Inflammatory macrophage (primary cell): ENCODE results near the gene DUSP28.

Source experiments
- DNase-seq, 2 donors: peaks; one replicate each; pipeline ENCODE4 v3.0.0-alpha.2; 2020 to 2022

Gene DUSP28

DNA sequence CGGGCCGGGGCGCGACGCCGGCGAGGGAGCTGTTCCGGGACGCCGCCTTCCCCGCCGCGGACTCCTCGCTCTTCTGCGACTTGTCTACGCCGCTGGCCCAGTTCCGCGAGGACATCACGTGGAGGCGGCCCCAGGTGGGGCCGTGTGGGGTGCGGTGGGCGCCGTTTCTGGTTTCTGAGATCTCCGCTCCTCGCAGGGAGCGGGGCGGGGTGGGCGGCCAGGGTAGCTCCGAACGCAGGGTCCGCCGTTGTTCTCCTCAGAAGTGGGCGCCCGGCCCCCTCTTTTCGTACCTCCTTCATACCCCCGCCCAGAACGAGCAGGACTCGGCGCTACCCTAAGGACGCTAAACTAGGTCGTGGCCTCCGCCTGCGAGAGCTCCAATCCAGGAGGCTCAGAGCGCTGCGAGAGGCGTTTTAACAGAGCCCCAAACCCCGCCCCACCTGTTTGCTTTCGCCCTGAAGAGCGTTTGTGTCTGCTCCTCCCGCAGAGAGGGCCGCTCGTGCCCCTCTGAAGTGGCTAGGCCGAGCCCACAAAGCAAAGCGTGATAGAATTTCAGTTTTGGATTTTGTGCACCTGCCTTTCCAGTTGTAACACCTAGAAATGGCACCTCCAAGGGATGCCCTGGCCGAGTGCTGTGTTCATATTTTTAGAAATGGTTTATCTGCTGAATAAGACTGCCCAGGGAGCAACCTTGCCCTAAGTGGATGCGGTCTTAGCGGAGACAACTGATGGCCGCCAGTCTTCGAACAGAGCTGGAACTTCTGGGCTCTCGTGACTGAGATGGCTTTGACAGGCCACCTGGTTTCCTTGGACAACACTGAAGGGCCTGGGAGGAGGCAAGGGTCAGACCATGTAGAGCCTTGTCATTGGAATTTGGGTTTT, 27.0 kb downstream of the DUSP28 start:
- peak in 1 of 2 donors; percentile 26 for DNase-seq

DNA sequence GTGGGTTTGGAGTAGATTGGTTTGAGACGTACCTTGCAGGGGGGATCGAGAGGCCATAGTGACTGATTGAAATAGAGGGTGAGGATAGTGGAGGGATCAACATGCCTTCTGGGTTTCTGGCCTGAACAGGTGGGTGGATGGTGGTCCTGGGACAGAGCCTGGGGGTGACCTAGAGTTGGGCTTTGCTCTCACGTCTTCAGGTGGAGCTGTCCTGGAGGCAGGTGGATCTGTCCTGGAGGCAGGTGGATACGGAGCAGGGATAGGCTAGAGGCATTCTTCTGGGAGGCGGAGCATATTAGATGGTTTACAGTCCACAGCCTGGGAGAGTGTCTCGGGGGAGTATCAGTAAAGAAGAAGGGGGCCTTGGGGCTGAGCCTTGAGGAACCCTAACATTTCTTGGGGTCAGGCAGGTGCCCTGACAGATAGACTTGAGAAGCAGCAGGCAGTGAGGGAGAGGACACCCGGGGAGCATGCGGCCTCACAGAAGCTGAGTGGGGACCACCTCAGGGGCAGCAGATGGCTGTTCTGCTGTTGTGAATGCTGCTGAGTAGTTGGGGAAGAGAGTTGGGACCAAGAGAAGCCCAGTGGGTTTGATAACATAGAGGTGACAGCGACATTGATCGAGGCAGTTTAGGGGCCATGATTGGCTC, 28.0 kb downstream of the DUSP28 start:
- DNase-seq, result no peak

DNA sequence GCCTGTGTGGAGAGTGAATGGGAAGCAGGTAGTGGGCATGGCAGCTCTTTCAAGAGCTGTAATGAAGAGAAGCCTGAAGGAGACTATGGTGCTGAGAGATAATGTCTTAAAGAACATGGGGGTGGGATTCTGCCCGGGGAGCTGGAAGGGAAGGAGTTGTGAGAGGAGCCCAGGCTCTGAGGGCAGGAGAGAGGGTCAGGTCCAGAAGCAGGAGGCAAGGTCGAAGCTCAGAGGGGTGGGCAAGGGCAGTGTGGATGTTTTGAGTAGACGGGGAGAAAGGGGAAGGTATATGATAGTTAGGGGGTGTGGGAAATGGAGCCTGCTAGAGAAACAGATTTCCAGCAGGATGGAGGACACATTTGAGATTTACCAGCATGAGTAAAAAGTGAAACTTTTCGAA, 28.5 kb downstream of the DUSP28 start:
- DNase-seq, result no peak

DNA sequence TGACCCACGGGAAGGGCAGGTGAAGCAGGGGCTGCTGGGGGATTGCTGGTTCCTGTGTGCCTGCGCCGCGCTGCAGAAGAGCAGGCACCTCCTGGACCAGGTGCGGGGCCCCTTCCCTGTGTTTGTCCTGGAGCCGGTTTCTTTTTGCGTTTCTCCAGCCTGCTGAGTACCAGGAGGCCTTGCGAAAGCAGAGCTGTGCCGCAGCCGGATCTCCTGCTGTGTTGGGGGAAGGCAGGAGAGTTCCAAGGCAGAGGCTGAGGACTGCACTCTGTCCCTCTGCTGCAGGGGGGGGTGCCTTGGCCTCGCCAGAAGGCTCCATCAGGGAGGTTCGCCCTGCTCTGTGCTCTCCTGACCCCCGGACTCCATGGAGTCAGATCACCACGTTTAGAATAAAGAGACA, 29.2 kb downstream of the DUSP28 start:
- no peak for DNase-seq

DNA sequence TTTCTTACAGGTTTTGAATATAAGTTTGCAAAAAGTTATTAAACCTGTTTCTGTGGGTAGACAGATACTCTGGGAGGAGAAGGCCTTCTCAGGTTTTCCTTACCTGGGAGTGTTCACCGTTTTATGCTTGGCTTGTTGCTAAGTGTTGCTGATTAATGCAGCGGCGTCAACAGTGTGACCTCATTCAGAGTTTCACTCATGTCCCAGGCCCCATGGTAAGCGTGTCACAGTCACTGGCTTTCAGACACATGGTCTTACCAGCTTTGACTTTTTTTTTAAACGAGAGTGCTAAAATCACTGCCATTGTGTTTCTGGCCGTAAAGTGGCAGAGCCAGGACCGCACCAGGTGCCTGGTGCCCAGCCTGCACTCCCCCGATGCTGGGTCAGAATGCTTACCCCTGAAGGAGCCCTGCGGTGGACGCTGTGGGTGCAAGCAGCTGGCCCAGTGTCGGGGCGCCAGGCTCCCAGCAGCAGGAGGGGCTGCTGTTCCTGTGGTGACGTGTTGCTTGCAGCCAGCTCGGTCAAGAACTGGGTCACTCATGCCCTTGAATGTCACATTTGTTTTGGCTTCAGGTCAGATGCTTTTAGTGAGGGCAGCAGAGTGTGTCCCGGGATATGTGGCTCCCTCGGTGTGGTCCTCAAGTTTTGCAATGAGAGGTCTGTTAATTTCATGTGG, 29.8 kb downstream of the DUSP28 start:
- DNase-seq, result no peak

DNA sequence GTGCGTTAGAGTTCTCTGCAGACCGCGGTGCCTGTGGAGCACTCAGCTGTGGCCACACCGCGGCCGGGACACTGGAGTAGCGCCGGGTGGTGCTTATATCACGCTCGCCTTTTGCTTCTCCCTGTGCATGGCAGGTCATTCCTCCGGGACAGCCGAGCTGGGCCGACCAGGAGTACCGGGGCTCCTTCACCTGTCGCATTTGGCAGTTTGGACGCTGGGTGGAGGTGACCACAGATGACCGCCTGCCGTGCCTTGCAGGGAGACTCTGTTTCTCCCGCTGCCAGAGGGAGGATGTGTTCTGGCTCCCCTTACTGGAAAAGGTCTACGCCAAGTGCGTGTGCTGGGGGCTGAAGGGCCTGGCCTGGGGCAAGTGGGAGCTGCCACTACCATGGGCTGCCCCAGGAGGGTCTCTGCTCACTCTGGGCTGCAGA, 30.5 kb downstream of the DUSP28 start:
- no peak for DNase-seq

DNA sequence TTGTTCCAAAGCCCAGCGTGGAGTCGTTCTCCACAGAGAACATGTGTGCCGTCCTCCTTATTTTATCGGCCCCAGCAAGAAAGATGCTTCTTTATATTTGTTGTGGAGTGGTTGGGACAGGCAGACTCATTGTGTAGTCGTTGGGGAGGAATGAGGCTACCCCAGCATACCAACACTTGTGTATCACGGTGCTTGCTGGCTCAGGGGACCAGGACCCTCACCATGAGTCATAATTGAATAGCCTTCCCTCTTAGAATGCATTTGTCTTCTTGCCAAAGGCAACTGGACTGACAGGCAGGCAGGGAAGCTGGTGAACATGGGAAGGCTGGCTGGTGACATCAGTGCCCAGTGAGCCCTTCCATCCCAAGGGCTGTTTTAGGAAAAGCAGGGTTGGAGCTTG, 31.1 kb downstream of the DUSP28 start:
- no peak for DNase-seq

DNA sequence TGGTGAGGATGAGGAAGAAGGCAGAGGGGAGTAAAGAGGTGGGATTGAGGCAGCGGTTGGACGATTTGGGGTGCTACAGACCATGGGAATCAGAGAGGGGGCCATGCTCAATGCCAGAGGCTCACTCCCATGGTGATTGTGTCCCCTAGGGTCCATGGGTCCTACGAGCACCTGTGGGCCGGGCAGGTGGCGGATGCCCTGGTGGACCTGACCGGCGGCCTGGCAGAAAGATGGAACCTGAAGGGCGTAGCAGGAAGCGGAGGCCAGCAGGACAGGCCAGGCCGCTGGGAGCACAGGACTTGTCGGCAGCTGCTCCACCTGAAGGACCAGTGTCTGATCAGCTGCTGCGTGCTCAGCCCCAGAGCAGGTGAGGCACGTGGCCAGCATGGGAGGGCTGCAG, 31.6 kb downstream of the DUSP28 start:
- no peak for DNase-seq

DNA sequence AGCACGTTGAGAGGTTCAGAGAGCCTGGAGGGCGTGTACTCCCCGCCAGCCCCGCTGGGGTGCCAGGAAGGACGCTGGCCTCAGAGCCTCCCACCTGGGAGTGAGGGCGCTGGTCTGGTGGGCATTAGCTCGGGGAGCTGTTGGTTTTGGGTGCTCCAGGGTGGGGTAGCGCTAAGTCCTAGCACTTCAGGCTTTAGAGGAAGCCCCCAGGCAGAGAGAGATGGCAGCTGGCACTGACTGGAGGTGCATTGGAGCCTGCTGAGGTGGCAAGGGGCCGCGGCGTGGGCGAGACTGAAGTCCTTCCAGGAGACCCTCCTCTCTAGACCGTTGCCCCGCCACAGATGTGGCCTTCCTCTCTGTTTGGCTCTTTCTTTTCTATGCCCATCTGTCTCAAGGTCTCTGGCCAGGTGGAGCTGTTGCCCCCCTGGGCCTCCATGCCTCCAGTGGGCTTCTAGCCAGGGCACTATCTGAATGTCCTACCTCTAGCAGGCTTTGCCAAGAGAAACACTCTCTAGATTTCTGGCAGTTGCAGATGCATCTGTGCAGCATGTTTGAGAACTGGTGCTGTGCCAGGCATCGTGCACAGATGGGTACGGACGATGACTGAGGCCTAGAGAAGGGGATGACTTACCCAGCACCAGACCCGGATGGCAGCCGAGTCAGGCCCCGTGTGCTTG, 33.0 kb downstream of the DUSP28 start:
- DNase-seq, result no peak

DNA sequence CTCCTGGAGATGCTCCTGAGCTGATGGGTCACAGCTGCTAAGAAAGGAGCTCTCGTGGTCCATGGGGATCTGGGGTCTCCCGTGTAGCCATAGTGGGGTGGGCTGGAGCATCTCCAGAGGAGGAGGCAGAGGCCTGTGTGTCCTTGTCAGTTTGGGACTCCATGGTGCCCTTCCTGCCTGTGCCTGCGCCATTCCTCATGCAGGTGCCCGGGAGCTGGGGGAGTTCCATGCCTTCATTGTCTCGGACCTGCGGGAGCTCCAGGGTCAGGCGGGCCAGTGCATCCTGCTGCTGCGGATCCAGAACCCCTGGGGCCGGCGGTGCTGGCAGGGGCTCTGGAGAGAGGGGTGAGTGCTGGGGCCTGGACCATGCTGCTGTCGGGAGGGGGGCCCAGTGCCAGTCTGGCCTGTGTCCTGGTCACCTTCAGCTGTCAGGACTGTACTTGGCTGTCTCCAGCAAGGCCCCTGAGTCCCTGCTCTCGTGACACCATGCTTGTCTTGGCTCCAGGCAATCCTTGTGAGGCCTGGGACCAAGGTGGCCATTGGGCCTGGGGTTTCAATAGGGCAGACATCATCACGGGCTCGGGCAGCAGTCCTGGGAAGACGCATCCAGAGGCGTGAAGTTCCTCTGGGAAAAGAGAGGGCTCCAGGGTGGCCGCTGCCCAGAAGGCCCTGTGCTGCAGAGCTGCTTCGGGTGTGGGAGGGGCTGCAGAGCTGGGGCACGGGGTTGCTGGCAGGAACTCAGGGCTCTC, 33.7 kb downstream of the DUSP28 start:
- no peak for DNase-seq

DNA sequence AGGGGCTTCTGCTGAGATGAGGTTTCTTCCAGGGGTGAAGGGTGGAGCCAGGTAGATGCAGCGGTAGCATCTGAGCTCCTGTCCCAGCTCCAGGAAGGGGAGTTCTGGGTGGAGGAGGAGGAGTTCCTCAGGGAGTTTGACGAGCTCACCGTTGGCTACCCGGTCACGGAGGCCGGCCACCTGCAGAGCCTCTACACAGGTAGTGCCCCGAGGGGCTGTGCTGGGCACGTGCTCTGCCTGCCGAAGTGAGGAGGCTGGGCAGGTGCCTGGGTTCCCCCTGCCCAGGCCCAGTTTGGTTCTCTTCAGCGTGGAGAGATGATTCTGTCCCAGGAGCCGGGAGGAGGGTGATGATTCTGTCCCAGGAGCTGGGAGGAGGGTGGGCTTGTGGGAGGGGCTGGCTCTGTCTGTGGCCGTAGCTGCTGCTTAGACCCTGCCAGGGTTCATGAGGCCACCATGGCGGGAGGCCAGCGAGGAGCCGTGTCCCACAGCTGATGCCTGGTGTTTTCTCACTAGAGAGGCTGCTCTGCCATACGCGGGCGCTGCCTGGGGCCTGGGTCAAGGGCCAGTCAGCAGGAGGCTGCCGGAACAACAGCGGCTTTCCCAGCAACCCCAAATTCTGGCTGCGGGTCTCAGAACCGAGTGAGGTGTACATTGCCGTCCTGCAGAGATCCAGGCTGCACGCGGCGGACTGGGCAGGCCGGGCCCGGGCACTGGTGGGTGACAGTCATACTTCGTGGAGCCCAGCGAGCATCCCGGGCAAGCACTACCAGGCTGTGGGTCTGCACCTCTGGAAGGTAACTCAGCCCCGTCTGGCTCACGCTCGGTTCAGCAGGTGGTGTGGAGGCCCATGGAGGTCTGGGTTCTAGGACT, 34.6 kb downstream of the DUSP28 start:
- DNase-seq, result no peak

DNA sequence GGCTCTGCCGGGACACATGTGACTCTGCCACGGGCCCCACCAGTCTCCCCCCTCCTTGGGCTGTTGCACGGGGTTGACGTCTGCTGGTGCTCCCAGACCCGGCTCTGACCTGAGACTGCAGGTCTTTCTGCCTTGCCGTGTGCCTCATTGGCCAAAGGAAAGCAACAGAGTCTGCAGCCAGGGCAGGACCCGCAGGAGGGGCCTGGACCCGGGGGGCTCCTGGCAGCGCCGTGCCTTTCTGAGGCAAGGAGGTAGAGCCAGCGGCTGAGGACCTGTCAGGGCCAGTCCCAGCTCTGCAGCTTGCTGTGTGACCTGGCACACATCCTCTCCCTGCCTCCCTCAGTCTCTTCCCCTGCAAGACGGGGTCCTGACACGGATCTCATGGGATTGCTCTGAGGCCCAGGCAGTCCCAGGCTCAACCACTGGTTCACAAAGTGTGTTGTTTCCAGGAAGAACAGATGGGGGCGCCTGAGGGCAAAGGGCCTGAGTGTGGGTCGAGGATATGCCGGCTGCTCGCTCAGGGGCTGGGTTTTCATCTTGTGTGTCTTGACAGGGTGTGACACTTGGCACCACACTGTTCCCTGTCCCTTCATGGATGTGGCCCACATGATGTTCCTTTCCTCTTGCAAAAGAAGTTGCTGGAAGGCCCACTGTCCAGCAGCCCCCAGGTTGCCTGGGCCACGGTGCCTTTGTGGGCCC, 35.4 kb downstream of the DUSP28 start:
- peak; percentile 36 to 49 for DNase-seq

DNA sequence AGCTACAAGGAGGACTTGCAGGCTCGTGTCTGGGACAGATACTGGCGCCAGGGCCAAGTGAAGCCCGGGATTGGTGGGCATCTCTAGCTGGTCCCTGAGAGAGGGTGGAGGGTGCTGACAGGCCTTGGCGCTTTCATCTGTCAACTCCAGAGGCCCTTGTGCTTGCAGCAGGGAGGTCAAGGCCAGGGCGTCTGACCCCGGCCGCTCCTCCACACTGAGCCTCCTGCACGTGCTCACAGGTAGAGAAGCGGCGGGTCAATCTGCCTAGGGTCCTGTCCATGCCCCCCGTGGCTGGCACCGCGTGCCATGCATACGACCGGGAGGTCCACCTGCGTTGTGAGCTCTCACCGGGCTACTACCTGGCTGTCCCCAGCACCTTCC, 35.9 kb downstream of the DUSP28 start:
- DNase-seq, result no peak

DNA sequence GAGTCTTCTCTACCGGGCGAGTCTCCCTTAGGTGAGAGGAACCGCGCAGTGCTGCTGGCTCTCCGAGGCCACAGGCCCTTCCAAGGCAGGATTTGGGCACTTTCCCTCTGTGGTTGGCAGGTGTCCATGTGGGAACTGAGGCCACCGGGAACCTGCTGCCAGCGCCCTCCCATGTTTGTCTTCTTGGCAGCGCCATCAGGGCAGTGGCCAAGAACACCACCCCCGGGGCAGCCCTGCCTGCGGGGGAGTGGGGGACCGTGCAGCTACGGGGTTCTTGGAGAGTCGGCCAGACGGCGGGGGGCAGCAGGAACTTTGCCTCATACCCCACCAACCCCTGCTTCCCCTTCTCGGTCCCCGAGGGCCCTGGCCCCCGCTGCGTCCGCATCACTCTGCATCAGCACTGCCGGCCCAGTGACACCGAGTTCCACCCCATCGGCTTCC, 36.4 kb downstream of the DUSP28 start:
- DNase-seq, result no peak

DNA sequence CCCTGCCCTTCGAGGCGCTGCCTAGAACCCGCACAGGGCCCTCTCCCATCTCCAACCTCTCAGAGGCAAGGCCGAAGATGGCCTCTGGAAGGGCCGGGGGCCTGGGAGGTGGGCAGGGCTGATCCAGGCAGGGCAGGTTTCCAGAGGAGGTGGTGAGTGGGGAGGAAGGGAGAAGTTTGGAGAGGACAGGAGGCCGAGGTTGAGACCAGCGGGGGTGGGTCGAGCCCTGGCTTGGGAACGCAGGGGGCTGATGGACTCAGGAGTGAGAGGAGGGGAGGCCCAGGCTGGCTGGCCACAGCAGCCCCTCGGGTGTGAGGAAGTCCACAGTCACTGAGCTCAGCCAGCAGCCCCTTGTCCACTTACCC, 36.9 kb downstream of the DUSP28 start:
- DNase-seq, result no peak

DNA sequence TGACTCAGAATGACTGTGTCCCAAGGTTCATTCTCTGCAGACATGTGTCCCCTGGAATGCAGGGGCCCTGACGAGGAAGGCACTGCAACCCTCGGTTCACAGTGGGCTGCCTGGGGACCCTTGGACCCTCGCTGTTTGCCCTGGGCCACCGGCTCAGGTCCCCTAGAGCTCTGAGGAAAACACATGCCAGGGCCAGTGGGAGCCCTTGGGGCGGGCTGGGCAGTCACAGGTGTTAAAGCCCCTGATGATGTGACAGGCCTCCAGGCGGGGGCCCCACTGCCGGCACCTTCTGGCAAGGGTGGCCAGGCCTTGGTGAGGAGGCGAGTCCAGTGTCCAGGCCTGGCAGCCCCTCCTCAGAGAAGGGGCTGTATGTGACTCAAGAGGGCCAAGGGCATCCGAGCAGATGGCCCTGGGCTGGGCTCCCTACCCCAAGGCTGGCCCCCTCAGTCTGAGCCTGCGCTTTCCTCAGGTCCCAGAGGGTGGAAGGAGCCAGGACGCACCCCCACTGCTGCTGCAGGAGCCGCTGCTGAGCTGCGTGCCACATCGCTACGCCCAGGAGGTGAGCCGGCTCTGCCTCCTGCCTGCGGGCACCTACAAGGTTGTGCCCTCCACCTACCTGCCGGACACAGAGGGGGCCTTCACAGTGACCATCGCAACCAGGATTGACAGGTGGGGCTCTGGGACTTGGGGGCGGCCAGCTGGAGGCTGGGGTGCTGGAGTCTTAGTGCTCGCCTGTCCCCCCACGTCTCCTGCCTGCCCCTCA, 37.4 kb downstream of the DUSP28 start:
- no peak for DNase-seq

DNA sequence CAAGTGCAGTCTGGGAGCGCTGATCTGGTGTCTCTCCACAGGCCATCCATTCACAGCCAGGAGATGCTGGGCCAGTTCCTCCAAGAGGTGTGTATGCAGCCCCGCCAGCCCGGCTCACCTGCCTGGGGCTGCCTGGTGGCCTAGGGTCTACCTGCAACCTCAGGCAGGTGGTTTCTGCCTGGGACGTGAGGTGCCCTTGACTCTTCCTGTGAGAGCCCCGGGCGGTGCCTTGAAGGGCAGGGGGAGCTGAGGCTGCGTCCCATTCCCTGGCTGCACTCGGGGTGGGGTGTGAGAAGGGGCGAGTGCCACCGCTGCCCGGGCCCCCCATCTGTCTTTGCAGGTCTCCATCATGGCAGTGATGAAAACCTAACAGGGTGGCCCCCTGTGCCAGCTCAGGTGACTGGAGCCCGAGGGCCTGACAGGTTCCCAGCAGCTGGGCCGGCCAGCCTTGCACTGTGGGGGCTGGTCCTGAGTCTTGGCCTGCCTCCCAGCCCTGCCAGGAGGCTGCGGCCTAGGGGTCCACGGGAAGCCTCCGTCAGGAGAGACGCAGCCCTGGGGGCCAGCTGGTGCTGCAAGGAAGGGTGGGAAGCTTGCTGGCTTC, 38.3 kb downstream of the DUSP28 start:
- no peak for DNase-seq

DNA sequence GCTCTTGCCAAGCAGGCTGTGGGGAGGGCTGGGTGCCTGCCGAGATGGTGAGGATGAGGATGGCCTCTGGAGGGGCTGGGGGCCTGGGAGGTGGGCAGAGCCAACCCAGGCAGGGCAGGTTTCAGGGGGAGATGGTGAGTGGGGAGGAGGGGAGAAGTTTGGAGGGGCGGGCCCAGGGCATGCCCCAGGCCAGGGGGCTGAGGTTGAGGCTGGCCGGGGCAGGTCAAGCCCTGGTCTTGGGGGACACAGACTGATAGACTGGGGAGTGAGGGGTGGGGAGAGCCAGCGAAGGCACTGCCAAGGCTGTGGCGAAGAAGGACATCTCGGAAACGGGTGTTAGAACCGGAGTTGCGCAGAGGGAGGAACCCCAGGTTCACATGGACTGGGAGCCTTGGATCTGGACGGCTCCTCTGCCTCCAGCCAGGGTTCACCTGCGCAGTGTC, 39.0 kb downstream of the DUSP28 start:
- DNase-seq, result no peak

DNA sequence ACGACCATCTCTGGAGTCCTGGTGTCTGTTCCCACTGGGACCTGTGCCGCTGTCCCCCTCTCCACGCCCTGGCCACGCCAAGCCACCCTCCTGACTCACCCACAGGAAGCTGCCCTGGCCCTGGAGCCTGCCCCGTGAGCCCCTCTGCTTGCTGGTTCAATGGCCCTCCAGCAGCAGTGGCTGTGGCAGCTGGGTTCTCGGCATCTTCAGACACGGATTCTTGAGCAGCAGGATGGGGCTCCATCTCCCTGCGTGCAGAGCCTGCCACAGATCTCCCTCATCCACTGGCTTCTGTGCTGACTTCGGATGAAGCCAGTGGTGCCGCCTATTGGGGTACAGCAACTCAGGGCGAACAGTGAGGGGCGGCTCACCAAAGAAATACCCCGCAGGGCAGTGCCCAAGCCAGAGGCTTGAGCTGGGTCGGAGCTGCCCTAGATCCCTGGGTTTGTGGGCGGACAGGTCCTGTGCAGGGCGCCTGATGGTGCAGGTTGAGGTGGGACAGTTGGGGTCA, 40.3 kb downstream of the DUSP28 start:
- no peak for DNase-seq
